H1 (cell line): ENCODE data around the gene NUAK1. TPM values are rescaled to one million over a fixed set of nuclear protein-coding genes. Genes with fewer than 3 reads are reported as not detected.

Experiments
- BRCA1 ChIP-seq: IDR thresholded peaks from 2 replicates; pipeline ENCODE4 v1.6.1; 2012; ENCODE audit warnings: low read depth, low read length, improper control_type of control experiment
- CHD2 ChIP-seq: IDR thresholded peaks from 2 replicates; pipeline ENCODE4 v1.6.1; 2012; ENCODE audit warnings: low read length, improper control_type of control experiment
- NANOG ChIP-seq: IDR thresholded peaks from 2 replicates; pipeline ENCODE4 v1.6.1; 2011; ENCODE audit warnings: low read length, low read depth, mild to moderate bottlenecking, inconsistent platforms; ENCODE audit not compliant: insufficient read depth, poor library complexity, severe bottlenecking
- NRF1 ChIP-seq: IDR thresholded peaks from 2 replicates; pipeline ENCODE4 v1.6.1; 2011; ENCODE audit warnings: mild to moderate bottlenecking, low read depth, low read length, improper control_type of control experiment
- RNF2 ChIP-seq: fragments of 200-900, 300-1000 bp; sonication (generic); IDR thresholded peaks from 2 replicates; pipeline ENCODE4 v1.7.1; 2016; ENCODE audit warnings: borderline replicate concordance, low read depth, mild to moderate bottlenecking, antibody characterized with exemption, low read length; ENCODE audit not compliant: poor library complexity, severe bottlenecking; ENCODE audit errors: missing control alignments
- SIN3A ChIP-seq, 2 experiments: IDR thresholded peaks in 1 of 2; conservative IDR thresholded peaks in 1 of 2; 2 replicates each; pipeline ENCODE4 v1.6.1; 2011 to 2012; ENCODE audit warnings: low read length in 2 of 2, improper control_type of control experiment in 1 of 2, low read depth in 1 of 2, mild to moderate bottlenecking in 1 of 2
- SRF ChIP-seq: IDR thresholded peaks from 2 replicates; pipeline ENCODE4 v1.6.1; 2011; ENCODE audit warnings: mild to moderate bottlenecking, low read depth, low read length, moderate library complexity
- TCF12 ChIP-seq: IDR thresholded peaks from 2 replicates; pipeline ENCODE4 v1.6.1; 2011; ENCODE audit warnings: low read depth, mild to moderate bottlenecking, low read length
- TEAD4 ChIP-seq: IDR thresholded peaks from 2 replicates; pipeline ENCODE4 v1.6.1; 2012; ENCODE audit warnings: low read depth, low read length, inconsistent platforms, mixed read lengths
- polyA plus RNA-seq, 7 experiments: library from polyadenylated mRNA; depleted of rRNA in 3 of 7; stranded (reverse) in 5 of 7; unstranded in 2 of 7; fragments of >200 nt in 5 of 7; fragments of 200-250 nt in 2 of 7; gene quantifications; 1 replicate in 5 of 7; 2 replicates in 1 of 7; 4 replicates in 1 of 7; pipeline versions ENCODE4 v1.2.1 to v1.2.3, GENCODE V29; 2011 to 2013; ENCODE audit warnings: missing spikeins in 2 of 7, mixed read lengths in 2 of 7
- total RNA-seq: library from RNA; stranded (reverse); fragmentation: NEBNext Ultra II Directional; extraction: Animal tissue kit (Norgen Biotek cat#: 25700); gene quantifications from 2 replicates; pipeline ENCODE4 v1.2.1, GENCODE V29; 2021

The NUAK1 gene
- total and polyA plus RNA-seq, 2 of the 8 experiments (the other 6 are each of a cell fraction or from before 2014, with no cell fraction given), result 6.7 to 18.2 TPM

DNA sequence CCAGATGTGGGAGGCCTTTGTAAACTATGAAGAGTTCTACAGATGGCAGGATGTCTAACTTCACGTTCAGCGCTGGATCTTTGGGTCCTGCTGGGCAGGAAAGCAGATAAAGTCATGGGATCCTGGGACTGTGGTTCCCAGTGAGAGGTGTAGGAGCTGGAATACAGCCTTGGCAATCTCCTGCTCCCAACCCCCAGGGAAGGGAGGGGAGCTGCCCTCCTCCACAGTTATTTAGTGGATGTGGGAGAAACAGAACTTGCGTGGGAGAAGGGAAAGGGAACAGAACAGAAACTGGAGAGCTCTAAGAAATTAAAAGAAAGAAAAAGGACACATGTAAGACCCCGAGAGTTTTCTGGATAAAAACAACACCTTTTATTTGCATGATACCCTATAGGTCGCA, 37.0 kb downstream of the NUAK1 start (continued):
- TF ChIP-seq RNF2, result no peak
- TF ChIP-seq TEAD4, result no peak
- no peak for TF ChIP-seq NRF1
- no peak for TF ChIP-seq BRCA1
- TF ChIP-seq NANOG, result no peak
- TF ChIP-seq SIN3A (conservative IDR thresholded peaks at IDR 0.05 in 1 of 2, IDR thresholded peaks at IDR 0.05 in 1 of 2; ENCODE audit: low read depth in 1 of 2, low read length in 2 of 2), result no peak
- TF ChIP-seq TCF12, result no peak
- no peak for TF ChIP-seq CHD2
- TF ChIP-seq SRF, result no peak
